HL-60 (cell line): ENCODE data around the gene UBL3.

Experiments
- DNase-seq, 2 experiments: peaks; one replicate each; pipeline ENCODE4 v3.0.0-alpha.2; 2010 to 2020; ENCODE audit warnings: low read depth in 1 of 2, low spot score in 1 of 2
- H3K27ac ChIP-seq: fragments of 250-450 bp; sonication (Bioruptor Pico); replicated peaks from 2 replicates; pipeline ENCODE4 v1.5.1; 2020; ENCODE audit warnings: mild to moderate bottlenecking, moderate library complexity
- H3K27me3 ChIP-seq: fragments of 250-450 bp; sonication (Bioruptor Pico); 2 replicates; pipeline ENCODE4 v1.5.1; 2021; ENCODE audit warnings: mild to moderate bottlenecking, moderate library complexity; ENCODE audit not compliant: insufficient read depth, poor library complexity, severe bottlenecking
- H3K4me3 ChIP-seq: replicated peaks from 2 replicates; pipeline ENCODE4 v1.5.1; 2011; ENCODE audit warnings: mild to moderate bottlenecking, control low read depth, low read length; ENCODE audit not compliant: insufficient read depth
- CTCF ChIP-seq: IDR thresholded peaks from one replicate; pipeline ENCODE4 v1.5.1; 2011; ENCODE audit warnings: low read length, control low read depth, inconsistent platforms; ENCODE audit not compliant: insufficient read depth
- GABPA ChIP-seq: IDR thresholded peaks from 2 replicates; pipeline ENCODE4 v1.6.1; 2012; ENCODE audit warnings: low read depth
- POLR2AphosphoS5 ChIP-seq: IDR thresholded peaks from 2 replicates; pipeline ENCODE4 v1.6.1; 2012; ENCODE audit warnings: low read depth
- REST ChIP-seq: IDR thresholded peaks from 2 replicates; pipeline ENCODE4 v1.6.1; 2012; ENCODE audit warnings: low read depth; ENCODE audit not compliant: insufficient replicate concordance
- SPI1 ChIP-seq: IDR thresholded peaks from 2 replicates; pipeline ENCODE4 v1.6.1; 2012; ENCODE audit warnings: low read depth, mild to moderate bottlenecking, borderline replicate concordance

Gene UBL3

GRCh38 chr13:29892151-29892550, 41.7 kb upstream of the UBL3 start:
- TF ChIP-seq POLR2AphosphoS5 (no peak), SPI1 (no peak), CTCF (no peak), REST (no peak), GABPA (no peak)
- DNase-seq = no peak
- no peaks in the 10 kb centered on the region for H3K27me3 ChIP-seq
- no peak overlapping the region for H3K27ac ChIP-seq
- no peak overlapping the region for H3K4me3 ChIP-seq

GRCh38 chr13:29889111-29889510, 38.7 kb upstream of the UBL3 start:
- H3K4me3 ChIP-seq = no peak overlapping the region
- H3K27me3 ChIP-seq = no peaks in the 10 kb centered on the region
- no peak overlapping the region for H3K27ac ChIP-seq
- no peak for TF ChIP-seq POLR2AphosphoS5
- no peak for TF ChIP-seq CTCF
- TF ChIP-seq SPI1 = no peak
- no peak for DNase-seq

- H3K27ac ChIP-seq = no peak overlapping the region
- DNase-seq = no peak
- no peaks in the 10 kb centered on the region for H3K27me3 ChIP-seq
- TF ChIP-seq CTCF (no peak), SPI1 (no peak), GABPA (no peak), POLR2AphosphoS5 (no peak), REST (no peak)
- H3K4me3 ChIP-seq = no peak overlapping the region
Observed at GRCh38 chr13:29888306-29888705, 37.9 kb upstream of the UBL3 start.

- TF ChIP-seq REST (no peak), POLR2AphosphoS5 (no peak), CTCF (no peak)
- Histone ChIP-seq H3K4me3 (no peak overlapping the region), H3K27me3 (no peaks in the 10 kb centered on the region), H3K27ac (no peak overlapping the region)
- no peak for DNase-seq
Observed at GRCh38 chr13:29887686-29888085, 37.3 kb upstream of the UBL3 start.
